GM21447 (cell line): ENCODE results near the gene GLIPR1.
A peak's percentile ranks its signal among the peaks of the same experiment; 100 is the strongest.
"Not testable (repeated sequence)": the region's sequence is repeated elsewhere in the genome, so short reads cannot be mapped to it uniquely, and the experiment has no call there.

Experiments used
- ATAC-seq: cut with Tn5 transposase; IDR thresholded peaks from one replicate; pipeline ENCODE4 v1.9.1; 2021; ENCODE audit not compliant: unreplicated experiment

GLIPR1 gene

DNA sequence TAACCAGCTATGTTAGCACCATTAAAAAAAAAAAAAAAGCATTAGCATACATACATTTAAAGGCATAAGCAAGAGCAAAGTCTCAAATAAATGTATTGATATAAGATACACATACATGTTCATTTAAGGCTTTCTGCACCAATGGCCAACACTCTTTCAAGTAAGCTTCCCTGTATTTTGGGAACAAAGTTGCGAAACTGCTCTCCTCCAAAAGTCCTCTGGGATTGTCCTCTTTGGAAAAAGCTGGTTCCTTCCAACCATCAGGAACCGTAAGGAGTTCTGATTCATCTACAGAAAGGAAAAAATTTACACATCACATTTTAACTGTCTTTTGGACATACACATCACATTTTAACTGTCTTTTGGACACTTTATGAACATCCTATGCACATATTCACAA is 27.6 kb downstream of the GLIPR1 start:
- no peak for ATAC-seq

DNA sequence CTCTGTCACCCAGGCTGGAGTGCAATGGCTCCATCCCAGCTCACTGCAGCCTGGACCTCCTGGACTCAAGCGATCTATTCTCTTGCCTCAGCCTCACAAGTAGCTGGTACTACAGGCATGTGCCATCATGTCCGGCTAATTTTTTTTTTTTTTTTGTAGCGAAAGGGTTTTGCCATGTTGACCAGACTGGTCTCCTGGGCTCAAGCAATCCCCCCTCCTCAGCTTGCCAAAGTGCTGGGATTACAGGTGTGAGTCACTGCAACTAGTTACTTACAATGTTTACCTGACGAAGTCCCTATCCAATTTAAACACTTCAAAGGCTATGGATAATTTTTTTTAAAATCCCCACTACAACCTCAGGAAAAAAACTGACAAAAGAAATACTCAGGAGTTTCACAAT is 29.1 kb downstream of the GLIPR1 start:
- ATAC-seq = no peak

DNA sequence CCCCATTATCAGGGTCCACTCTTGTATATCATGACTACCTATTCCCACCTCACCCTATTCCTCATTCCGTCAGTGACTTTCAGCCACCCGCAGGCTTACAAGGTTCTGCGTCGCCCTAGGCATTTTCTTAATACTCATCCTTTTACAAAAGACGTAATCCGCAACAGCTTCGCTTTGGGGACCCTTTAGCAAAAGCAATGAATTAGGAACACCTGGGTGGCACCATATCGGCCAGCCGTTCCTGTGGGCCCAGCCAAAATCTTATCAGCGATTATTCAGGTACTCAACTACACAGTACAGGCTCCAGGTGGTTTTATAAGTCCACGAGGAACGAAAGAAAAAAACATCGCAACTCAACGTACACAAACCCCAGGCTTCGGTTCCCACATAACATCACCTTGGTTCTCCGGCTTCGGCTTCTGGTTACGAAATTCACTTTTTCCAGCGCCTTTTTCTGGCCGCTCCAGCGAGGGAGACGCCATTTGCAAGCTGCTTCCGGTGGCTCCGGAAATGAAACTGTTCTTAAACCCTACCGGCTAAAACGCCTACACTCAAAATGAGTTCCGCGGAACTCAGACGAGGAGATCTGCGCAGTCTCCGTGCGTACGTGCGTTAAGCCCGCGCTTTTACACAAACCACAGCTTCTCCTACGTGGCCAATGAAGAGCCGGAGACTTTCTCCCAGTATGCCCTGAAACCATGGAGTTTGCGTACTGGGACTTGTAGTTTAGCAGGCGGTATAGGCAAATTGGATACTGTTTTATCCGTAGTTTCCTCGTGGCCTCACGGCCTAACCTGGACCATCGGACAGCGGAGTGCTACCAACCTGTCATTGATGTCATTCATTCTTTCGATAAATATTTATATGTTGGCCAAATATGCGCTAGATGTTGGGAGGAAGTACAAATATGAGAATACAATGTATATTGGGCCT is 30.8 kb downstream of the GLIPR1 start, which contains the start of gene KRR1:
TSS of gene KRR1 (minus strand) at position 494 of the 933 bp plus-strand sequence. CDS start at position 482, 12 bp downstream.
- peak; percentile 95 for ATAC-seq

DNA sequence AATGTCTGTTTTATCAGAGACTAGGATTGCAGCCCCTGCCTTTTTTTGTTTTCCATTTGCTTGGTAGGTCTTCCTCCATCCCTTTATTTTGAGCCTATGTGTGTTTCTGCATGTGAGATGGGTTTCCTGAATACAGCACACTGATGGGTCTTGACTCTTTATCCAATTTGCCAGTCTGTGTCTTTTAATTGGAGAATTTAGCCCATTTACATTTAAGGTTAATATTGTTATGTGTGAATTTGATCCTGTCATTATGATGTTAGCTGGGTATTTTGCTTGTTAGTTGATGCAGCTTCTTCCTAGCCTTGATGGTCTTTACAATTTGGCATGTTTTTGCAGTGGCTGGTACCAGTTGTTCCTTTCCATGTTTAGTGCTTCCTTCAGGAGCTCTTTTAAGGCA is 40.7 kb downstream of the GLIPR1 start:
- not testable (repeated sequence) for ATAC-seq

DNA sequence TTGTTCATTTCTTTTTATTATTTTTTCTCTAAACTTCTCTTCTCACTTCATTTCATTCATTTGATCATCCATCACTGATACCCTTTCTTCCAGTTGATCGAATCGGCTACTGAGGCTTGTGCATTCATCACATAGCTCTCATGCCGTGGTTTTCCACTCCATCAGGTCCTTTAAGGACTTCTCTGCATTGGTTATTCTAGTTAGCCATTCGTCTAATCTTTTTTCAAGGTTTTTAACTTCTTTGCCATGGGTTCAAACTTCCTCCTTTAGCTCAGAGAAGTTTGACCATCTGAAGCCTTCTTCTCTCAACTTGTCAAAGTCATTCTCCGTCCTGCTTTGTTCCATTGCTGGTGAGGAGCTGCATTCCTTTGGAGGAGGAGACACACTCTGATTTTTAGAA is 41.6 kb downstream of the GLIPR1 start:
- not testable (repeated sequence) for ATAC-seq

DNA sequence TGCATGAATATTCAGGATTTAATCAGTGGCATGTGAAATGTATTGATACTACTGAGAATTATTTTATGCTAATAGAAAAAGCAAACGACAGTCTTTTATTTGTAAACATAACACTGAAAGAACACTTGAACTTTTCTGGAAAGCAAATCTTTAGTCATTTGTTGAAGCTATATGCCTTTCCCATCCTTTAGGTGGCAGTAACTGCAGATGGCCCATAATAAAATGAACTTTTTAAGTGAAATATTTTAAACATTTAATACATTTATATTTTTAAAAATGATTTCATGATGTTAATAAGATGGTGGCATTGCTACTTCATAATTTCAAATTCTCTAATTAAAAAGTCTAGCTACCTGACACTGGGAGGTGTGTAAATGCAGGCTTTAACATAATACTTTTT is 44.7 kb downstream of the GLIPR1 start:
- ATAC-seq = no peak

DNA sequence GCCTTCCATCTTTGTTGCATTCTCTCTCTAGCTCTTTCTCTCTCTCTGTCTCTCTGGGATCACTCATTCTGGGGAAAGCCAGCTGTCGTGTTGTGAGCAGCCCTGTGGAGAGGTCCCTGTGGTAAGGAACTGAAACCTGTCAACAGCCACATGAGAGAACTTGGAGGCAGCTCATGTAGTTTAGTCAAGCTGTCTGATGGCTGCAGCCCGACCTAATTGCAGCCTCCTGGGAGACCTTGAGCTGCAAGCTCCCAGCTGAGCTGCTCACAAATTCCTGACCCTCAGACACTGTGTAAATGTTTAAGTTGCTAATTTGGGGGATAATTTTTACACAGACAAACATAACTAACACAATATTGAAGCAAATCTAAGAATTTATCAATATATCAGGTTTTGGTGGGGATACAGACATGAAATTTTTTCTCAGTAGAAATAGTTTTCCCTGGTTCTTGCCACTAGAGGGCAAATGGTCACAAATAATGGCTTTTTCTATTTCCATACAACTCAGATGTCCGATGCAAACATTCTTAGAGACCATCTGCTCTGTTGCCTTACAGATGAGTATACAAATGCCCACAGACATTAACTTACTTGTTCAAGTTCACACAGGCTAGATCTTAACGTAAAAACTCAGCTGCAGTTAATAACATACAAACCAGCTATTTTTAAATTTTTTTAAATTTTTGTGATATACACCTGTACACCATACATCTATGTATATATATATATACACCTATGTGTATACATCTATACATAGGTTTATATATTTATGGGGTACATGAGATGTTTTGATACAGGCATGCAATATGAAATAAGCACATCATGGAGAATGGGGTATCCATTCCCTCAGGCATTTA is 46.3 kb downstream of the GLIPR1 start:
- peak; percentile 97 for ATAC-seq

DNA sequence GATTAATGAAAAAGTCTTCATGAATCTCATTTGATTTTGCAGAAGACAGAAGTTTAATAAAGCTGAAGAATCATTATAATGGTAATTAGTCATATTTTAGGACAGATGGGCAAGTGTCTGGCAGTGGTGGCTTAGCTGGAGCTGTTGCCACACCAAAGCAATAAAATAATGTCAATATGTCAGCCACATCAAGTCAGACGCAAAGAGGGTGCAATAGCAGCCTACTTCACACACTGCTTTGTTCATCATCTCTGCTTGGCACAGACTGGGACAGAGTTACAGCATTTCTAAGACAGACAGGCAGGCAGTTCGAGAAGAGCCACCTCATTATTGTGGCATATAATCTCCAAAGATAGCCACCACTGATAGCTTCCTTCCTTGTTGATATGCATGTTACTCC is 47.7 kb downstream of the GLIPR1 start:
- no peak for ATAC-seq

DNA sequence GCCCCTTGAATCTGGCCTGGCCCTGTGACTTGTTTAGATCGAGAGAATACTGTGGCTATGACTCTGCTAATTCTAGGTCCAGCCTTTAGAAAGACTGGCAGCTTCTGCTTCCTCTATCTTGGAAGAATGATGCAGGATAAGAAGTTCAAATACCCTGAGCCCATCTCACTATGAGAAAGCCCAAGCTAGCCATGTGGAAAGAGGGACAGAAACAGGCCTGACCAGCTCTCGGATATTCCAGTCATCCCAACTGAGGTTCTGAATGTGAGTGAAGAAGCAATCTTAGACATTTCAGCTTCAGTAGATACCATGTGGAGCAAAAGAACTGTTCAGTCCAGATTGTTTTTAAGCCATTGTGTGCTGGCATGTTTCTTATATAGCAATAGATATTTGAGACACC is 48.1 kb downstream of the GLIPR1 start:
- no peak for ATAC-seq

DNA sequence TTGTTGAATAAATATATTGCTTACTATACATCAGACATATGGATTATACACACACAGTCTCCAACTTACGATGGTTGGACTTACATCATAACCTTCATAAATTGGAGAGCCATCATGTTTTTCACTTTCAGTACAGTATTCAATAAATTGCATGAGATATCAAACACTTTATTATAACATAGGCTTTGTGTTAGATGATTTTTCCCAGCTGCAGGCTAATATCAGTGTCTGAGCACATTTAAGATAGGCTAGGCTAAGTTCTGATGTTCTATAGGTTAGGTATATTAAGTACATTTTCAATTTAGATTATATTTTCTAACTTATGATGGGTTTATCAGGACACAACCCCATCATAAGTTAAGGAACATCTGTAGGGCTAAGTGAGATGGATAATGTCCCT is 48.8 kb downstream of the GLIPR1 start:
- ATAC-seq = no peak

DNA sequence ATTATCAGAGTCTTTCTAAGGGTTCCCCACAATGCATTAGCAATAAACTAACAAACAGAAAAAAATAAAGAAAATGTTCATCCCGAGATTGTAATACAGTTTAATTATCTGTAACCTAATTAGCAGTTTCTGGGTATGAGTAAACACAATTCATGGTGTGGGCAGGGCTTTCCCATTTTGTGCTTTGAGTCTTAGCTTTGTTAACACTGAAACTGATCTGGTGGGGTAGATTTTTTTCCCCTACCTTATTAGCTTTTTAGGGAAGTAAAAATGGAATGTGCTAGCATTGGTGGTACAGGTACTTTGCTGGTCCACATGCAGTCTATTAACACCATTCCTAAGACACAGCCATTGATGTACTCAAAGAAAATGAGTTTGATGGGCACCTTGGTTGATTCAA is 49.3 kb downstream of the GLIPR1 start:
- ATAC-seq = no peak

DNA sequence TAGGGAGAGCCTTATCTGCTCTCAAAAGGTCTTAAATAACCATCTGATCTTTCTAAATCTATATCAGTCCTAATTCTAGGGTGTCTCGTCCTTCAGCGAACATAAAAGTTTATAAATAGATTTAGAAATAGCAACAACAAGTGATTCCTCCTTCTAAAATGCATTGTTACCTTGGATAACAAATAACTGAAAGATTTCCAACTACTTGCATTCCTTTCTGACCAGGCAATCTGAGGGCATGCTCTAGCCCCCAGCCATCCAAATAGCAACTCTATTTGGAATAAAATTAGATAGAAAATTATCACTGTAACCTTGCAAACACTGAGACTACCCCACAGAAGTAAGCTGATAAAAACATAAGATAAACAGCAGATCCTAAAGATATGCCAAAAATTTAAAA is 52.7 kb downstream of the GLIPR1 start:
- ATAC-seq = no peak

DNA sequence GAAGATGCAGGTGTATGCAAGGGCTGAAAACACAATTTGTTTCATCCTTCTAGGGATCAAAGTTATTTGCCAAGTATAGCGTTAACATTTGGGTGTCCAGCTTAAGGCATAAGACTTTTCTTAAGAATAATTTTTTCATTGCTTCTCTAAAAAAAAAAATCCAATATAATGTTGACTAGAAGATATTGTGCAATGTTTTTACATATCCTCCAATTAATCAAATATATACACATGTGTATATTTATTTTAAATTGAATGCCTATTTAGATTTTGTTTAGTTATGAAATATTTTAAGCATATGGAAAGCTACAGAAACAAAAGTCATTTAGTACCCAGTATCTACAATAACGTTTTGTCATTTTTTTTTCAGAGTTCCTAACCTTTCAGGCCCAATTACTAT is 59.3 kb downstream of the GLIPR1 start:
- no peak for ATAC-seq

DNA sequence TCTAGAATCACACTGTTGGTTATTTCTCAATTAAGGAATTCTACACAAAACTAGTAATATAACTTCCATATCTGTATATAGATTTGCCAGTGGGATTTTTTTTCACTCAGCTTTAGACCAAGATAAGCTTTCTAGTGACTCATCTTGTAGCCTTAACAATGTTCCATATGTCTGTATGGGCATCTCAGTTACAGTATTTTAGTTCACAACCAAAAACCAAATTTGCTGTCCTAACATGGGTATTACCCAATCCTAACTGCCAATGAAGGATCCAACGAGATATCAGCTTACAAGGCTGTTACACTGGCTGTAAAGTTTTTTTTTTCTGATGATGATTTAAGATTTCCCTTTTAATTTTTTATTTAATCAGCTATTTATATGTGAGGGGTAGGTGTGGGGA is 62.4 kb downstream of the GLIPR1 start:
- ATAC-seq = no peak

DNA sequence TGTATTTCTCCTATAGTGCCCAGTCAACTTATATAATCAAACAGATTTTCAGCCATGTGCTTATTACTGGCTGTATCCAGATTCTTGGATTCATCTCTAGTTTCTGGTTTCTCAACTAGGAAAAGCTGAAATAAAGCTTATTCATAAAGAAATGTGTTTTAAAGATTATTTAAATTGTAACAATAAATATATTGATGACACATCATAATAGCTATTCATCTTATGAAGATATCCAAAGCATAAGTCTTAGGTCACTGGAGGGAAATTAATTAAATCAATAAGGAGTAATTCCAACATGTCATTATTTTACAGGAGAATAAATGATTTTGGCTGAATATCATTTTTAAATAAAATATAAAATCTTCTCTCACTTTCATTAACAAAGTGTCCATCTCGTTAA is 63.0 kb downstream of the GLIPR1 start:
- ATAC-seq = no peak

DNA sequence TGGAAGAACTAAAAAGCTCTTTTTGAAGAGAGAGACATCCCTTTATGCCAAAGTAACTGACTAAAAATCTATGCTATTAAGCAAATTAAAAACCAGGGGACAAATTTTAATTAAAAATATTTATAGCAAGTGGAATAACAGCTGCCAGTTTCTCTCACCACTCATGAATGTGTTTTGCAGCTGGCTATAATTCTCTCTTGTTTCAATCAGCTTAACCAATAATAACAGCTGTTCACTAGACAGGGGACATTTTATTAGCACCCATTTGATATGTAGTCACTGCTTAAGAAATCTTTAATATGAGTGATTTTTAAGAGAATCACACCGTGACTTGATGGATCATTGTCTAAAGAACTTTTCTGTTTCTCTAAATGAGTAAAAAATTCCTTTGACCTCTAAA is 65.1 kb downstream of the GLIPR1 start:
- ATAC-seq = no peak

DNA sequence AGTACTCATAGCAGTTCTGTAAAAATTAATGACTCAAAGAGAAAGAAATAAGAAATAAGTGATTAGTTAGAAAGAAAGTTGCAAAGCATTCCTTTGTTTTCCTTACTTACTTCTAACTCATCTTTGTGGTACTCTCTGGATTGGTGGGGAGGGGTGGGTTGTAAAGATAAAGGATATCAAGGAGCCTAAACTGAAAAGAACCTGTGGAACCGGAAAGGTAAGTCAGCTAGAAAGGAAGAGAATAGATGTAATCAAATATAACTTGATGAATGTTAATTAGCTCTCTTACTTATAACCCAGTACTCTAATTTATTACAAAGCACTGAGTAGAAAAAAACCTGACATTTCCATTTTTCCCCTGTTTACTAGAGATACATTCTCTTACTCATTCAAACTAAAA is 68.3 kb downstream of the GLIPR1 start:
- ATAC-seq = no peak

DNA sequence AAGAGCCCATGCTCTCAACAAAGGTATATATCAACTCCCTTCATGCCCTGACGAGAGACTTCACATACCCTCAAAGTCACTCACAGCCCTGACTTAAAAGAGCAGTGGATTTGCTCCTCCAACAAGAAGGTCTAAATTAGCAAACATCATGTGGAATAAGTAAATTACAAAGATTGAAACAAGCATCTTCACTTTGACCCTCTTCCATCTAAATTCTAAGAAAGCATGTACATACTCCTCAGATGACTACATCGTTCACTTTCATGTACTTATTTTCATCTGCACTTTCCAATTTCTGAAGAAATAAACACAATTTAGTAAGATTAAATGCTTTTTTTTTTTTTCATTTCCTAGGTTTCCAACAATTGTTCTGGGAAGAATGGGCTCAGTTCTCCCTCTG is 69.4 kb downstream of the GLIPR1 start:
- no peak for ATAC-seq

DNA sequence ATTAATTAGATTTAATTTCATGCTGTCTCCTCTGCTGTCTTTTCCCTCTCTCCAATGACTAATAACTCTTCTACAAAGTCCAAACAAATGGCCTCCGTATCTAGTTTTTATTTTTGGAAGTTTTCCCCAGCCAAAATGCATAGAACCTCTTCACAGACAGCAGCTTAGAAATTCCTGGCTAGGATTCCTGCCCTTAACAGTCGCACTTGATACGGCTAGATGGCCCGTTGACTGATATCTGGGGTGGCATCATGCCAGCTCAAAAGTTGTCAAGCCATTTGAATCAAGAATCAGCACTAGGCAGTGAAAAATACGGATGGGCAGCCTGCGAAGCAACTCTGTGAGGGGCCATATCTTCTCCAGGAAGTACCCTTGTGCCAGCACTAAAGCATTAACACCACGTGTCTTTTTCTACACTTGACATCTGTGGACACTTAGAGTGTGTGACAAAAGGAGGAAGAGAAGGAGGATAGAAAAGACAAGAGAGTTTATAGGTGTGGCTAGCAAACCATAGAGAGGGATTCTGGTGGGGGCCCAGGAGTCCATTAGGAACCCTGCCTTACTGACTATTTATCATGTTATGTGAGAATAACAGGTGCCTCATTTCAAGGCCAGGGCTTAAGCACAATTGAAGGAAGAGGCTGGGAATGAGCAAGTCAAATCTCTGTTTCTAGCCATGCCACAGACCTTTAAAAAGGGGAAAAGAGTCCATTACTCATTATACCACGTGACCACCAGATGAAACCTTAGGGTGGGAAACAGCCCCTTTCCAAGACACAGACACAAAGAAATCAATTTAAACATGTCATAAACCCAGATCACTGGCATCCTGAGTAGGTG is 70.1 kb downstream of the GLIPR1 start:
- ATAC-seq = no peak

DNA sequence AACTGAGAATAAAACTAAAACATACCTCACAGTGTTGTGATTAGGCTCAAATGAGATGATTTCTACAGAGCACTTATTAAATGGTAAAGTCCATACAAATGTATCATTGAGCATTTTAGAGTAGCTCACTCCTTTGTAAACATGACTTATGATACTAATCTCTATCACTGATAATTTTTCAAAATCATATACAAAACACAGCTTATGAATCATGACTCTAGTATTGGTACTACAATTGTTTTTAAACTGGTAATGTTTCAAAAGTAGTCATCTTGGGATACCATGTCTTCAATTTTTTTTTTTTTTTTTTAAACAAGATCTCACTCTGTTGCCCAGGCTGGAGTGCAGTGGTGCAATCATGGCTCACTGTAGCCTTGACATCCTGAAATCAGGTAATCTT is 70.9 kb downstream of the GLIPR1 start:
- ATAC-seq = no peak

DNA sequence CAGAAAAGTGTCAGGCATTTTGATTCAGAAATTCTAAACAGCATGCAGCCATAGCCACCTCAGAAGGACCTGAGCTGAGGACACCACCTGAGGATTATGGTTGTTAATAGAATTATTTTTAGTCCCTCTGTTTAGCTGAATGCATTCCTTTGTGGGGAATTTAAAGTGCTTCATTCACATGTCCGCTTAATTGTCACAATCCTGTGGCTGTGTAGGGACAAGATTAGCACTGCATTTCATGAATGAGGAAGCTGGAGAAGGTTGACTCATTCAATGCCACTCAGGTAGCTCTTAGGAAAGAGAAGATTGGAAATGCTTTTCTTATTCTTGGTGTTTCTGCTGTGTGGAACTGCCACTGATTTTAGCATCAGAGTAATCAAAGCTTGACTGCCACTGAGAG is 72.8 kb downstream of the GLIPR1 start:
- no peak for ATAC-seq
